Peyer's patch (tissue), 4 donors: Measurements from ENCODE around the gene ATP6V1G1.

Experiments
- CTCF ChIP-seq, 6 experiments: fragments of 450-650 bp in 4 of 6; fragments of 200-600 bp in 2 of 6; sonication (generic) in 1 of 6; IDR thresholded peaks; one replicate each; pipeline ENCODE4 v1.5.1; 2017 to 2019; ENCODE audit warnings: antibody characterized with exemption in 6 of 6, mild to moderate bottlenecking in 3 of 6, moderate library complexity in 1 of 6
- POLR2A ChIP-seq, 2 donors: fragments of 450-650 bp; IDR thresholded peaks; one replicate each; pipeline ENCODE4 v1.5.1; 2017; ENCODE audit warnings: antibody characterized with exemption in 2 of 2, mild to moderate bottlenecking in 2 of 2, moderate library complexity in 2 of 2

GRCh38 chr9:114634387-114634786 lies 46.8 kb downstream of the ATP6V1G1 start:
- TF ChIP-seq POLR2A (IDR thresholded peaks at IDR 0.05) (no peak), CTCF (IDR thresholded peaks at IDR 0.05) (no peak)
